Ovary (tissue), 3 donors: ENCODE data around the gene PCBP4.

Experiments used
- CTCF ChIP-seq, 3 donors: fragments of 450-650 bp in 2 of 3; fragments of 200-600 bp in 1 of 3; IDR thresholded peaks; one replicate each; pipeline versions ENCODE4 v1.5.1 to v1.8.0; 2016 to 2022; ENCODE audit warnings: antibody characterized with exemption in 3 of 3, mild to moderate bottlenecking in 1 of 3
- EP300 ChIP-seq: sonication (generic); formaldehyde crosslinking; IDR thresholded peaks from one replicate; pipeline ENCODE4 v1.6.1; 2017; ENCODE audit warnings: antibody characterized with exemption
- donor health status: DM: no; HTN: no; CAD: no.

DNA sequence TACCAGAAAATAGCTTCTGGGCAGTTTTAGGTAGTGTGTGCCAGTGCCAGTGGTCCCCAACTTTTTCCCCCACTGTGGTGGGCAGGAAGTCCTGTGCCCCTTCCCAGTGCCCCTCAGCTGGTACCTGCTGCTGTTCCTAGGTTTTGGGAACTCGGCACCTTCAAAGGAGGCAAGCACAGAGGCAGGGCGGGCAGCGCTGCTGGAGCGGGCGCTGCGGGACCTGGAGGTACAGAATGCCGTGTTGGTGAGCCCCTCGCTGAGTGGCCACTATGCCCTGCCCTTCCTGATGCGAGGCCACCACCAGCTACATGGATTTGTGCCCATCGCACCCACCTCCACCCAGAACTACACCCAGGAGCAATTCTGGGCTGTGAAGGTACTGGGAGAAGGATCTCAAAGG is 13.0 kb upstream of the PCBP4 start:
- no peak for TF ChIP-seq CTCF (IDR thresholded peaks at IDR 0.05)
- no peak for TF ChIP-seq EP300
